Suprapubic skin (tissue), 4 donors: ENCODE measurements around the gene GRIA1.

Experiments used
- POLR2A ChIP-seq, 2 donors: fragments of 450-650 bp; IDR thresholded peaks; one replicate each; pipeline ENCODE4 v1.6.1; 2017; ENCODE audit warnings: antibody characterized with exemption in 2 of 2, mild to moderate bottlenecking in 2 of 2, moderate library complexity in 2 of 2
- POLR2AphosphoS5 ChIP-seq, 3 donors: sonication (generic); formaldehyde crosslinking; IDR thresholded peaks; one replicate each; pipeline ENCODE4 v1.6.1; 2017; ENCODE audit warnings: antibody characterized with exemption in 3 of 3

DNA sequence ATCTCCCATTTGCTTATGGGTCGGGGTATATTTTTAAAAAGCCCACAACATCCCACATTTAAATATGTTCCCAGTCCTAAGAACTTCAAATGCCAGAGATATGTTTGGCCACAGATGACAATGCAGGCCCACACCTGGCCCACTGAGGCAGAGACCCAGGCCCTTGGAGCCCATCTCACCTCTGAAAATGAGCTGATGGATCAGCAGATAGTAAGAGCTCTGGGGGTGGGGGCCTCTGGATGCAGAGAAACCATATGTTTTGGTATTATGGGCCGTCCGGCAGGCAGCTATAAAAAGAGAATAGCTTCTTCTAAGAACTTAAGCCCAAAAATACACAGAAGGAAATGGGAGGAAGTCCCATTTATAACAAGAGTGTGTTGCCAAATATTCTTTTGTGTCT is 256.0 kb downstream of the GRIA1 start:
- TF ChIP-seq POLR2AphosphoS5 (IDR thresholded peaks at IDR 0.05), result no peak
- TF ChIP-seq POLR2A (IDR thresholded peaks at IDR 0.05), result no peak
